HepG2 (cell line): ENCODE data around the gene PIP5K1C.

Experiments
- BRF2 ChIP-seq: sonication (generic); formaldehyde crosslinking; IDR thresholded peaks from 2 replicates; pipeline ENCODE4 v1.8.1; 2022; ENCODE audit warnings: mild to moderate bottlenecking, missing genetic modification reagents
- MAFK ChIP-seq, 2 experiments: IDR thresholded peaks in 1 of 2; conservative IDR thresholded peaks in 1 of 2; 2 replicates each; pipeline ENCODE4 v1.6.1; 2011; ENCODE audit warnings: improper control_type of control experiment in 2 of 2, low read length in 2 of 2
- REPIN1 ChIP-seq: sonication (generic); formaldehyde crosslinking; IDR thresholded peaks from 2 replicates; pipeline ENCODE4 v1.8.0; 2022; ENCODE audit warnings: missing genetic modification reagents, low read depth, mild to moderate bottlenecking, borderline replicate concordance
- ZNF253 ChIP-seq: sonication (generic); formaldehyde crosslinking; IDR thresholded peaks from 2 replicates; pipeline ENCODE4 v1.8.0; 2022; ENCODE audit warnings: mild to moderate bottlenecking, missing genetic modification reagents, borderline replicate concordance
- ZNF556 ChIP-seq: sonication (generic); formaldehyde crosslinking; IDR thresholded peaks from 2 replicates; pipeline ENCODE4 v1.4.0; 2020; ENCODE audit warnings: mild to moderate bottlenecking, missing genetic modification reagents, borderline replicate concordance
- ZNF598 ChIP-seq: sonication (generic); formaldehyde crosslinking; IDR thresholded peaks from 2 replicates; pipeline ENCODE4 v1.5.1; 2020; ENCODE audit warnings: mild to moderate bottlenecking, missing genetic modification reagents, borderline replicate concordance

GRCh38 chr19:3636506-3636905 is 63.8 kb downstream of the PIP5K1C start:
- TF ChIP-seq ZNF556 (CRISPR knock-in tag) (no peak), MAFK (conservative IDR thresholded peaks at IDR 0.05 in 1 of 2, IDR thresholded peaks at IDR 0.05 in 1 of 2; ENCODE audit: low read length in 2 of 2) (no peak), ZNF253 (CRISPR knock-in tag) (no peak), BRF2 (CRISPR knock-in tag) (no peak), ZNF598 (CRISPR knock-in tag) (no peak), REPIN1 (CRISPR knock-in tag) (no peak)
